Raji (cell line): ENCODE results near the gene SP9.

Source experiments
- POLR2A ChIP-seq: IDR thresholded peaks from 2 replicates; pipeline ENCODE4 v1.6.1; 2011; ENCODE audit warnings: low read depth, low read length, control low read depth; ENCODE audit not compliant: insufficient read depth

Gene SP9

DNA sequence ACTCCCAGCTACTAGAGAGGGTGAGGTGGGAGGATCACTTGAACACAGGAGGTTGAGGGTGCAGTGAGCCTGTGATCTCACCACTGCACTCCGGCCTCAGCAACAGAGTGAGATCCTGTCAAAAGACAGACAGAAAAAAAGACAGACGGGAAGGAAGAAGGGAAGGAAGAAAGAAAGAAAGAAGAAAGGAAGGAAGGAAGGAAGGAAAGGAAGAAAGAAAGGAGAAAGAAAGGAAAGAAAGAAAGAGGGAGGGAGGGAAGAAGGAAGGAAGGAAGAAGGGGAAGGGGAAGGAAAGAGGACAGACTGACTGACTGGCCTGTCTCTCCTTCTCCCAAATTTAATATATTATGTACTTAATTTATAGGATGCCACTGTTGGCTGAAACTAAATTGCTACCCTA lies 21.6 kb downstream of the SP9 start:
- TF ChIP-seq POLR2A = no peak

DNA sequence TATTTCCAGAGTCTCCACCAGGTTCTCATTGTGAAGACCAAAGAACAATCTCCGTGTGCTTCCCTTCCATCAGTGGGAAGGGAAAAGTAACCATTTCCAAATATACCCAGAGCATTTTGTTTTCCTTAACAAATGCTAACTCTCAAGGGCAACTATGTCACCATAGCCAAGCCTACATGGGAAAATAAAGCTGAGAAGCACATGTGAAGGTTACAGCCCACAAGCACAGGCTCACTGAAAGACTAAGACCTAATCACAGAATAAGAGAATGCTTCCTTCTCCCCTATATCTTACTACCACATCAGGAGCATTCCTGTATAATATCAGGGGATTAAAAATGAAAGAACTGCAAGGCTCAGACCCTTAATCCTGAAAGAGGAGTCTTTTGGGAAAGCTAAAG lies 28.2 kb downstream of the SP9 start:
- TF ChIP-seq POLR2A = no peak

DNA sequence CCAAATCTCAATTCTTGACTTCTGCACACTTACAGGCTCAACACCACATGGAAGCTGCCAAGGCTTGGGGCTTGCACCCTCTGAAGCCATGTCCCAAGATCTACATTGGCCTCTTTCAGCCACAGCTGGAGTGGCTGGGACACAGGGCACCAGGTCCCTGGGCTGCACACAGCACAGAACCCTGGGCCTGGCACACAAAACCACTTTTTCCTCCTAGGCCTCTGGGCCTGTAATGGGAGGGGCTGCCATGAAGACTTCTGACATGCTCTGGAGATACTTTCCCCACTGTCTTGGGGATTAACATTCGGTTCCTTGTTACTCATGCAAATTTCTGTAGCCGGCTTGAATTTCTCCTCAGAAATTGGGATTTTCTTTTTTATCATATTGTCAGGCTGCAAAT lies 29.9 kb downstream of the SP9 start:
- no peak for TF ChIP-seq POLR2A

DNA sequence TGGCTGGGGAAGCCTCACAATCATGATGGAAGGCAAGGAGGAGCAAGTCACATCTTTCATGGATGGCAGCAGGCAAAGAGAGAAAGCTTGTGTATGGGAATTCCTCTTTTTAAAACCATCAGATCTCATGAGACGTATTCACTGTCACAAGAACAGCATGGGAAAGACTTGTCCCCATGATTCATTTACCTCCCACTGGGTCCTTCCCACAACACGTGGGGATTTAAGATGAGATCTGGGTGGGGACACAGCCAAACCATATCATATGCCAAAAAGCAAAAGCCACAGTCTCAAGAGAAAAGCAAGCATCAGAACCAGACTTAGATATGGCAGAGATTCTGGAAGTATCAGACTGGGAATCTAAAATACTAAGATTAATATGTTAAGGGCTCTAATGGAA lies 30.8 kb downstream of the SP9 start:
- TF ChIP-seq POLR2A = no peak

DNA sequence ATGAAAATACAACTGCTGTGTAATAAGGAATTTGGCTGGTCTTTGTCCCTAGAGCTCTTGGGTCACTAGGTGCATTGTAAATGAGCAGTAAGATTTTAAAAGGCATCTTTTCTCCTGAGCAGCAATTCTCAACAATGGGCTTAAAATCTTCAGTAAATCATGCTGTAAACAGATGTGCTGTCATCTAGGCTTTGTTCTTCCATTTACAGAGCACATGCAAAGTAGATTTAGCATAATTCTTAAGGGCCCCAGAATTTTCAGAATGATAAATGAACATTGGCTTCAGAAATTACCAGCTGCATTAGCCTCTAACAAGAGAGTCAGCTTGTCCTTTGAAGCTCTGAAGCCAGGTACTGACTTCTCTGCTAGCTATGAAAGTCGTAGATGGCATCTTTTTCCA lies 33.9 kb downstream of the SP9 start:
- no peak for TF ChIP-seq POLR2A

DNA sequence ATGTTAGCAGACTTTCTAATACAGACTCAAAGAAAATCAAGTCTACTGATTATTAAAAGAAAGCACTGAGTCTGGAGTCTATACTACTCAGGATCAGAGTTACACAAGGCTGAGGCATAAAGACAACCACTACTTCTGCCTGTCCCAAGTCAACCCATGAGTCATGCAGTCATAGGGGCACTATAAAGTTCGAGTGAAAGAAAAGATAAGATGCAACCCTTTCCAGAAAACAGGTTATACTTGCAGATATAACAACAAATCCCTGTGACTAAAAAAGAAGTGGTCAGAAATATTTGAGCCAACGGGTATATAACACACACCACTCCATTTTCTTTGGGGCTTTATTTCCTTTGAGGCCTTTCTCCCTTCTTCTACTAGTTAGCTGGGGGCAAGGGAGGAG lies 42.2 kb downstream of the SP9 start:
- no peak for TF ChIP-seq POLR2A

DNA sequence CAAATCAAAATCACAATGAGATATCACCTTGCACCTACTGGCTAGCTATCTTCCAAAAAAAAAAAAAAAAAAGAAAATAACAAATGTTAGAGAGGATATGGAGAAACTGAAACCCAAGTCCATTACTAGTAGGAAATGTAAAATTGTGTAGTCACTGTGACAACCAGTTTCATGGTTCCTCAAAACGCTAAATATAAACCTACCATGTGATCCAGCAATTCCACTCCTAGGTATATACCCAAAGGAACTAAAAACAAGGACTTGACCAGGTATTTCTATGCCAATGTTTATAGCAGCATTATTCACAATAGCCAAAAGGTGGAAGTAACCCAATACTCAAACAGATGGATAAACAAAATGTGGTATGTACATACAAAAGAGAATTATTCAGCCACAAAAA lies 49.0 kb downstream of the SP9 start:
- TF ChIP-seq POLR2A = no peak

DNA sequence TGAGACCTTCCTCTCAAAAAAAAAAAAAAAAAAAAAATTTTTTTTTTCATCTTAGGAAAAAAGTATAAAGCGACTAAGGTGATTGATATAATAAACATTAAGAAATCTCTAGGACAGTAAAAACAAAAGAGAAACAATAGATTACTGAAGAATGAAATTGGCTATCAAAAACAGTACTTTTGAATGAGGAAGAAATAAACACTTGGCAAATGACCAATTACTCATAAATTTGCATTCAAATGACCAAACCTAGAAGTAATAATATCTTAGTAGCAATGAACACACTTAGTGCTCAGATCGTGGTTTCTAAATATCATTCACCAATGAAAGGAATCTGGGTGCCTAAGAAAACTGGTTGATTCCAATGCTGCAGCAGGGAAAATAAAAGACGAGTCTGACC lies 50.4 kb downstream of the SP9 start:
- TF ChIP-seq POLR2A = no peak
